HepG2 (cell line): ENCODE data around the gene PKDREJ. TPM values are rescaled to one million over a fixed set of nuclear protein-coding genes. Genes with fewer than 3 reads are reported as not detected.

Source experiments
- ATAC-seq: fragments of 200-7000 bp; cut with Tn5 transposase; 3 replicates; pipeline ENCODE4 v1.9.1; 2020; ENCODE audit warnings: mild to moderate bottlenecking, moderate library complexity
- BruUV-seq: library from RNA; stranded (reverse); fragments of 400-500 nt; replicated peaks from 2 replicates; lab custom pipeline; 2021; lab: Mats Ljungman, UMichigan
- CTCF ChIA-PET: fragments of 300-600 bp; formaldehyde crosslinking; extraction: SDS; loops from one replicate; lab custom pipeline; 2021; ENCODE audit warnings: low total read pairs, inconsistent platforms, low intra/inter-chr PET ratio; lab: Yijun Ruan, JAX
- POLR2A ChIA-PET: fragments of 350-600 bp; sonication (Branson Sonifier 250); formaldehyde crosslinking; loops from one replicate; lab custom pipeline; 2020; ENCODE audit warnings: antibody characterized with exemption, inconsistent platforms; lab: Yijun Ruan, JAX
- DNase-seq: peaks from one replicate; pipeline ENCODE4 v3.0.0-alpha.2; 2015; ENCODE audit warnings: low spot score
- FAIRE-seq: peaks from 3 replicates; lab custom pipeline; 2011; peaks lifted over from hg19 to GRCh38; lab: Jason Lieb, UNC
- H2AFZ ChIP-seq: one replicate; pipeline ENCODE4 v1.6.1; 2011; ENCODE audit warnings: low read length, inconsistent platforms
- H3K27ac ChIP-seq: fragments of 300-600 bp; 3 replicates; pipeline ENCODE4 v1.8.0; 2011; ENCODE audit warnings: mixed run types, mild to moderate bottlenecking, mixed read lengths, low read length, inconsistent platforms; ENCODE audit not compliant: insufficient read depth; ENCODE audit errors: extremely low read length
- H3K27me3 ChIP-seq, 2 experiments: fragments of 200-600 bp in 1 of 2; 2 replicates in 1 of 2; 3 replicates in 1 of 2; pipeline versions ENCODE4 v1.6.0 to v1.8.0; 2011; ENCODE audit warnings: low read length in 2 of 2, mild to moderate bottlenecking in 2 of 2, moderate library complexity in 2 of 2, inconsistent platforms in 1 of 2; ENCODE audit not compliant: insufficient read depth in 2 of 2, control insufficient read depth in 1 of 2
- H3K36me3 ChIP-seq, 2 experiments: fragments of 200-600 bp in 1 of 2; replicated peaks in 1 of 2; 2 replicates in 1 of 2; 3 replicates in 1 of 2; pipeline versions ENCODE4 v1.5.1 to v1.8.0; 2011; ENCODE audit warnings: low read length in 2 of 2, inconsistent platforms in 1 of 2; ENCODE audit not compliant: insufficient read depth in 2 of 2, control insufficient read depth in 1 of 2
- H3K4me1 ChIP-seq: 2 replicates; pipeline ENCODE4 v1.5.1; 2012; ENCODE audit warnings: low read length, inconsistent platforms; ENCODE audit not compliant: insufficient read depth
- H3K4me2 ChIP-seq: 2 replicates; pipeline ENCODE4 v1.6.0; 2011; ENCODE audit warnings: low read depth, low read length, inconsistent platforms
- H3K4me3 ChIP-seq, 3 experiments: fragments of 200-600 bp in 1 of 3; sonication (generic), shearing (Covaris generic) in 1 of 3; replicated peaks in 1 of 3; 2 replicates each; pipeline ENCODE4 v1.5.1; 2011 to 2016; ENCODE audit warnings: low read length in 3 of 3, inconsistent platforms in 2 of 3, low read depth in 2 of 3, mild to moderate bottlenecking in 2 of 3, control low read depth in 1 of 3, mixed read lengths in 1 of 3; ENCODE audit not compliant: insufficient read depth in 1 of 3
- H3K79me2 ChIP-seq: one replicate; pipeline ENCODE4 v1.6.1; 2011; ENCODE audit warnings: low read length, inconsistent platforms; ENCODE audit not compliant: insufficient read depth
- H3K9ac ChIP-seq: 2 replicates; pipeline ENCODE4 v1.6.0; 2011; ENCODE audit warnings: mild to moderate bottlenecking, low read depth, low read length, inconsistent platforms; ENCODE audit not compliant: insufficient read depth
- H3K9me3 ChIP-seq: 2 replicates; pipeline ENCODE4 v1.5.1; 2012; ENCODE audit warnings: mild to moderate bottlenecking, low read length
- H4K20me1 ChIP-seq: 2 replicates; pipeline ENCODE4 v1.6.0; 2011; ENCODE audit warnings: inconsistent platforms, mild to moderate bottlenecking, low read length, moderate library complexity; ENCODE audit not compliant: insufficient read depth
- CAMTA2 ChIP-seq: sonication (generic); formaldehyde crosslinking; IDR thresholded peaks from 2 replicates; pipeline ENCODE4 v1.4.0; 2020; ENCODE audit warnings: mild to moderate bottlenecking, missing genetic modification reagents, borderline replicate concordance
- DZIP1 ChIP-seq: sonication (generic); formaldehyde crosslinking; IDR thresholded peaks from 2 replicates; pipeline ENCODE4 v1.5.0; 2020; ENCODE audit warnings: mild to moderate bottlenecking, missing genetic modification reagents
- ELF1 ChIP-seq: sonication (generic); formaldehyde crosslinking; IDR thresholded peaks from 2 replicates; pipeline ENCODE4 v1.4.0; 2020; ENCODE audit warnings: missing genetic modification reagents
- FOSL1 ChIP-seq: sonication (generic); formaldehyde crosslinking; IDR thresholded peaks from 2 replicates; pipeline ENCODE4 v1.9.0; 2021; ENCODE audit warnings: missing genetic modification reagents, borderline replicate concordance
- FOXA3 ChIP-seq: IDR thresholded peaks from 2 replicates; pipeline ENCODE4 v1.6.1; 2016; ENCODE audit warnings: missing genetic modification reagents, missing compliant biosample characterization
- FOXK1 ChIP-seq: sonication (generic); formaldehyde crosslinking; IDR thresholded peaks from 2 replicates; pipeline ENCODE4 v1.4.0; 2020; ENCODE audit warnings: low read depth, missing genetic modification reagents, borderline replicate concordance
- FOXP1 ChIP-seq, 2 experiments: fragments of 450-650 bp in 1 of 2; IDR thresholded peaks; 2 replicates each; pipeline ENCODE4 v1.6.1; 2017 to 2018; ENCODE audit warnings: antibody characterized with exemption in 1 of 2
- HOXA7 ChIP-seq: sonication (generic); formaldehyde crosslinking; IDR thresholded peaks from 2 replicates; pipeline ENCODE4 v1.8.1; 2022; ENCODE audit warnings: mild to moderate bottlenecking, missing genetic modification reagents, moderate library complexity
- NFE2L2 ChIP-seq: fragments of 150-350 bp; IDR thresholded peaks from 2 replicates; pipeline ENCODE4 v1.6.1; 2014; ENCODE audit warnings: low read length
- PAF1 ChIP-seq: IDR thresholded peaks from 2 replicates; pipeline ENCODE4 v1.6.1; 2016; ENCODE audit warnings: missing genetic modification reagents, missing compliant biosample characterization
- POLR2AphosphoS2 ChIP-seq: IDR thresholded peaks from 2 replicates; pipeline ENCODE4 v1.6.1; 2011; ENCODE audit warnings: low read depth, low read length, improper control_type of control experiment
- PTBP1 ChIP-seq: fragments of 200-400 bp; formaldehyde crosslinking; IDR thresholded peaks from 2 replicates; pipeline ENCODE4 v1.6.1; 2018; ENCODE audit warnings: low read length, low read depth; ENCODE audit not compliant: poor library complexity, severe bottlenecking
- RARA ChIP-seq: IDR thresholded peaks from 2 replicates; pipeline ENCODE4 v1.6.1; 2016; ENCODE audit warnings: missing genetic modification reagents, missing compliant biosample characterization
- REPIN1 ChIP-seq: sonication (generic); formaldehyde crosslinking; IDR thresholded peaks from 2 replicates; pipeline ENCODE4 v1.8.0; 2022; ENCODE audit warnings: missing genetic modification reagents, low read depth, mild to moderate bottlenecking, borderline replicate concordance
- RORA ChIP-seq: sonication (generic); formaldehyde crosslinking; IDR thresholded peaks from 2 replicates; pipeline ENCODE4 v1.5.0; 2020; ENCODE audit warnings: mild to moderate bottlenecking, missing genetic modification reagents, moderate library complexity
- TFAP4 ChIP-seq: sonication (generic); IDR thresholded peaks from 2 replicates; pipeline ENCODE4 v1.6.1; 2016; ENCODE audit warnings: low read depth, borderline replicate concordance
- ZBTB1 ChIP-seq: sonication (generic); formaldehyde crosslinking; IDR thresholded peaks from 2 replicates; pipeline ENCODE4 v1.4.0; 2020; ENCODE audit warnings: missing genetic modification reagents, borderline replicate concordance
- ZNF136 ChIP-seq: sonication (generic); formaldehyde crosslinking; IDR thresholded peaks from 2 replicates; pipeline ENCODE4 v1.8.1; 2022; ENCODE audit warnings: low read depth, mild to moderate bottlenecking, moderate library complexity, missing genetic modification reagents
- ZNF224 ChIP-seq: sonication (generic); formaldehyde crosslinking; IDR thresholded peaks from 2 replicates; pipeline ENCODE4 v1.5.0; 2020; ENCODE audit warnings: mild to moderate bottlenecking, missing genetic modification reagents
- ZSCAN29 ChIP-seq: sonication (generic); formaldehyde crosslinking; conservative IDR thresholded peaks from 2 replicates; pipeline ENCODE4 v1.4.0; 2020; ENCODE audit warnings: mild to moderate bottlenecking, missing genetic modification reagents
- ZSCAN30 ChIP-seq: sonication (generic); formaldehyde crosslinking; IDR thresholded peaks from 2 replicates; pipeline ENCODE4 v1.5.0; 2020; ENCODE audit warnings: mild to moderate bottlenecking, missing genetic modification reagents
- WGBS: methylation state at CpG from one replicate; pipeline ENCODE4 v1.1.6; 2017; ENCODE audit warnings: low lambda C conversion rate; 5-methylcytosine and 5-hydroxymethylcytosine counted together
- in situ Hi-C: cut with HindIII; loops from 2 replicates; pipeline ENCODE4 v1.10.0; 2017; ENCODE audit warnings: low pct_unique_long_range_greater_than_20kb; ENCODE audit not compliant: extremely low pct_ligation_motif_present
- intact Hi-C: fragments of 100-400 bp; cut with micrococcal nuclease; formaldehyde crosslinking; loops from one replicate; pipeline ENCODE4 v1.10.0; 2022; ENCODE audit not compliant: unreplicated experiment
- polyA plus RNA-seq, 8 experiments: library from polyadenylated mRNA; depleted of rRNA in 3 of 8; stranded (reverse) in 7 of 8; unstranded in 1 of 8; fragments of >200 nt; fragmentation: Illumina TruSeq in 4 of 8; extraction: Trizol in 4 of 8; gene quantifications; 2 replicates each; pipeline versions ENCODE4 v1.2.1 to v1.2.3, GENCODE V29; 2011 to 2016; ENCODE audit warnings: low read depth in 4 of 8, missing spikeins in 1 of 8, mixed read lengths in 1 of 8; ENCODE audit not compliant: insufficient read depth in 1 of 8
- total RNA-seq, 5 experiments: library from RNA; depleted of rRNA; stranded (reverse); fragments of >200 nt; fragmentation: Illumina TruSeq; extraction: Trizol; gene quantifications; 2 replicates each; pipeline ENCODE4 v1.2.3, GENCODE V29; 2016; ENCODE audit warnings: low read depth in 1 of 5
- TF ChIP-seq, protein P1 (sequence below): sonication (generic); formaldehyde crosslinking; IDR thresholded peaks from 2 replicates; pipeline ENCODE4 v1.8.1; 2023; ENCODE audit warnings: missing genetic modification reagents, inconsistent platforms, borderline replicate concordance

Gene PKDREJ
- total and polyA plus RNA-seq, 2 of the 13 experiments (the other 11 are each of a cell fraction or from before 2014, with no cell fraction given): not detected

DNA sequence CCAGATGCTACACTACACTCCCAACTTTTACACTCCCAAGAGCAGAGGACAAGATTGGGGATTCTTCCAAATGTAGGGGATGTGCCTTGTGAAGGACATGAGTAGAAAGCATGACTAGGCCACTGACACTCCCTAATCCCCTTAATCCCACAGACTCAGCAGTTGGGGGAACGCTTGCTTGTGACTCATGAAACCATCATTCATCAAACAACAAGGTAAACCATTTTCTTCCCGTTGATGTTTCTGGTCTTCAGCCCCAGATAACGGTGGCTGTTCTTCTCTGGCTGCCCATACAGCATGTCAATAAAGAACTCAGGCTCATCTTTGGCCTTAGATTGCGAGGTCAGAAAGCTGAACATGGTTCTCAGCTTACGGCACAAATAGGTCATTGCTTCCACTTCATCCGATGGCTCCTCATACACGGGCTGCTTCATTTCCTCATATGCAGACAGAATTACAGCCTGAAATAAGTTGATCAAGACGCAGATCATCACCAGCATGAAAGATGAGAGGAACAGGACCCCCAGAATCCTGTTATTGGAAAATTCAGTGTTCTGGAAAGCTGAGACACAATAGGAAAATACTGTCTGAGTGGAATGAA is 6.7 kb downstream of the PKDREJ start:
- Histone ChIP-seq H3K79me2 (peaks cover under 1% of the 10 kb centered on the region), H3K9me3 (no peaks in the 10 kb centered on the region), H3K4me3 (no peak overlapping the region), H4K20me1 (no peaks in the 10 kb centered on the region), H3K27ac (no peak overlapping the region), H3K36me3 (no peaks in the 10 kb centered on the region), H3K4me2 (0 out of 2 replicates have a peak overlapping the region, but pooled peaks have one; percentile 8), H3K4me1 (peaks cover 43% of the 10 kb centered on the region), H3K27me3 (no peaks in the 10 kb centered on the region), H2AFZ (no peak overlapping the region), H3K9ac (no peak overlapping the region)
- POLR2A ChIA-PET: interaction anchor here (2.2 kb wide), 1 partner anchor 11 kb away, joined by 12 read pairs; the partner anchor contains the start of gene TTC38
- no TSS peak for BruUV-seq
- peak; percentile 38; the same call in 2 of the 3 replicates for ATAC-seq
- in situ Hi-C loops: no loop called here
- peak; percentile 26 for FAIRE-seq
- intact Hi-C loops: no loop called here
- 32% methylated on average over 8 of the region's 8 CpGs for WGBS
- DNase-seq: peak; percentile 10
- CTCF ChIA-PET: no interaction called here
- TF ChIP-seq ZNF224: no peak
- no peak for TF ChIP-seq HOXA7 (CRISPR knock-in tag)
- no peak for TF ChIP-seq RORA
- peak; percentile 22; the same call in 1 of the 2 replicates for TF ChIP-seq RARA (CRISPR knock-in tag)
- no peak for TF ChIP-seq FOXP1 (IDR thresholded peaks at IDR 0.05)
- no peak for TF ChIP-seq FOXP1 (CRISPR knock-in tag; IDR thresholded peaks at IDR 0.05)
- TF ChIP-seq FOSL1 (CRISPR knock-in tag): no peak
- no peak for TF ChIP-seq ELF1
- no peak for TF ChIP-seq REPIN1 (CRISPR knock-in tag)
- TF ChIP-seq ZNF136: no peak
- no peak for TF ChIP-seq PAF1 (CRISPR knock-in tag)
- no peak for TF ChIP-seq DZIP1
- TF ChIP-seq ZSCAN30 (CRISPR knock-in tag): no peak
- no peak for TF ChIP-seq NFE2L2
- no peak for TF ChIP-seq PTBP1
- no peak for TF ChIP-seq ZSCAN29 (CRISPR knock-in tag)
- no peak for TF ChIP-seq FOXK1 (CRISPR knock-in tag)
- TF ChIP-seq ZBTB1 (CRISPR knock-in tag): no peak
- TF ChIP-seq CAMTA2: no peak
- no peak for TF ChIP-seq POLR2AphosphoS2
- TF ChIP-seq TFAP4: no peak
- TF ChIP-seq, protein P1, sequence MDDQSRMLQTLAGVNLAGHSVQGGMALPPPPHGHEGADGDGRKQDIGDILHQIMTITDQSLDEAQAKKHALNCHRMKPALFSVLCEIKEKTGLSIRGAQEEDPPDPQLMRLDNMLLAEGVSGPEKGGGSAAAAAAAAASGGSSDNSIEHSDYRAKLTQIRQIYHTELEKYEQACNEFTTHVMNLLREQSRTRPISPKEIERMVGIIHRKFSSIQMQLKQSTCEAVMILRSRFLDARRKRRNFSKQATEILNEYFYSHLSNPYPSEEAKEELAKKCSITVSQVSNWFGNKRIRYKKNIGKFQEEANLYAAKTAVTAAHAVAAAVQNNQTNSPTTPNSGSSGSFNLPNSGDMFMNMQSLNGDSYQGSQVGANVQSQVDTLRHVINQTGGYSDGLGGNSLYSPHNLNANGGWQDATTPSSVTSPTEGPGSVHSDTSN (CRISPR knock-in tag): no peak
- peak; percentile 51 for TF ChIP-seq FOXA3
